HG03060 (cell line): ENCODE measurements around the gene RNU1-1.
"Not testable (repeated sequence)": the region's sequence is repeated elsewhere in the genome, so short reads cannot be mapped to it uniquely, and the experiment has no call there.

Source experiments
- ATAC-seq: cut with Tn5 transposase; IDR thresholded peaks from one replicate; pipeline ENCODE4 v1.9.1; 2021; ENCODE audit warnings: low read depth, moderate number of reproducible peaks; ENCODE audit not compliant: unreplicated experiment

The RNU1-1 gene

DNA sequence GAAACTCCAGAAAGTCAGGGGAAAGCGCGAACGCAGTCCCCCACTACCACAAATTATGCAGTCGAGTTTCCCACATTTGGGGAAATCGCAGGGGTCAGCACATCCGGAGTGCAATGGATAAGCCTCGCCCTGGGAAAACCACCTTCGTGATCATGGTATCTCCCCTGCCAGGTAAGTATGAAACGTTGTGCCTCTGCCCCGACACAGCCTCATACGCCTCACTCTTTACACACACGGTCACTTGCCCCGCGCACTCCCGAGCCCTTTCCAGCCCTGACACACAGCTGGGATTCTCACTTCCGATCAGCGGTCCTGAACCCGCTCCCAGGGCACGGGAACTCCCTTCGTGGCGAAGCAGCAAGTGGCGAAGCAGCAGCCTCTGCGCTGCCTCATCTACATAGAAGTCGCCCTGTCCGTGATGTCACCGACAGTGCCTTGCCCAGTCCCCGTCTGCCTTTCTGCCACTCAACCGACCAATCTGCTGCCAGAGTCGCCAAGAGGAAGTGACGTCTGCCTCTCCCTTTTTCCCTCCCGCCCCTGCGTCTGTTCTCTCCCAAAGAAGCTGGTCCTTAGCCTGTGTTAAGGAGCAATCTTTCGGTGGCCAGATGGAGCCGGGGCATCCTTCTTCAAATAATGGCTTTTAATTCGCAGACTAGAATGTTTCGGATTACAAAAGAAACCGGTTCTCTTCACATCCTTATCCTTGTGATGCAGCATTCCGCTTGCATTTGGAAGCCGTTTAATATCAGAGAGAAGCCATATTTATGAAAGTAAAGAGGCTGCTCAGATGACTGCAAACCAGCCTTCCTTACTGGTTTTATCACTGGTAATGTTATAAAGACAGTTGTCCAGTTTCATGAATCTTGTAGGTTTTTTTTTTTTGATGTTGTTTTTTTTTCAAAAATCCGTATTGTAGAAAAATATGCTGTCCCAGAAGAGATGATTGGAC is at the start of gene RNU1-1:
RNU1-1 (minus strand) TSS at position 179 of the 949 bp plus-strand sequence.
- not testable (repeated sequence) for ATAC-seq

DNA sequence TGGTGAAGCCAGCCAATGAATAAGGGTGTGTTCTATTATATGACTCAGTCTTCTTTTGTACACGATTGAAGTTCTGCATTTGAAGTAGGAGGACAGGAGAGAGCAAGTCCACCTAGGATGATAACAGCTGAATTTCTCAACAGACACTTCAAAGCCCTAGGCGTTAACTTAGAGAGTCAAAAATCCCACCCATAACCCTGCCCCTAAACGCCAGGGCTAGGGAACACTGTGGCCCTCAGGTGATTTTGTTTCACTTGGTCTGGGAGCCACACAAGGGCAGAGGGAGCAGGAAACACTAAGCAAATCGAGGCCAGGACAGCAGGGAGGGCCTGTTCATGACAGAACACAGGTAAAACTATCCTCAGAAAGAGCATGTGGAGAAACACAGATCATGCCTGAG is 47.0 kb upstream of the RNU1-1 start:
- not testable (repeated sequence) for ATAC-seq

DNA sequence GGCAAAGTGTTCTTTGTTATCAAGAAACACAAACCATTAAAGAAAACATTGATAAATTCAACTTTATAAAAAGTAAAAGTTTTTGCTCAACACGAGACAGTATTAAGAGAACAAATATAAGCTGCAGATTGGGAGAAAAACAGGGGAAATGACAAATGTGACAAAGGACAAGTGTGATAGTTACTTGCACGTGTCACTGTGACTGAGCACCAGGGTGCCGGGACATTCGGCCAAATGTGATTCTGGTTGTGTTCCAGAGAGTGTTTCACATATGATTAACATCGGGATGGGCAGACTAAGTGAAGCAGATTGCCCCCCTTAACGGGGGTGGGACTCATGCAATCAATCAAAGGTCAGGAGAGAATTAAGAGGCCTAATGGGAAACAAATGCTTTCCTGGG is 46.4 kb upstream of the RNU1-1 start:
- ATAC-seq = not testable (repeated sequence)

DNA sequence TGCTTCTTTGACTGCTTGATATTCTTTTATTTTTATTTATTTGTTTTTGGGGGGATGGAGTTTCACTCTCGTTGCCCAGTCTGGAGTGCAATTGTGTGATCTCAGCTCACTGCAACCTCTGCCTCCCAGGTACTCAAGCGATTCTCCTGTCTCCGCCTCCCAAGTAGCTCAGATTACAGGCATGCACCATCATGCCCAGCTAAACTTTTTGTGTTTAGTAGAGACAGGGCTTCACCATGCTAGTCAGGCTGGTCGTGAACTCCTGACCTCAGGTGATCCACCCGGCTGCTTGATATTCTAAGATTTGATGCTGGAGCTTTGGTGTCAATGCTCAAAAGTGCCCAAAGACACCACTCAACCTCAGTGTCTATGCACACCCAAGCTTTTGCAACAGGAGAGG is 45.6 kb upstream of the RNU1-1 start:
- not testable (repeated sequence) for ATAC-seq

DNA sequence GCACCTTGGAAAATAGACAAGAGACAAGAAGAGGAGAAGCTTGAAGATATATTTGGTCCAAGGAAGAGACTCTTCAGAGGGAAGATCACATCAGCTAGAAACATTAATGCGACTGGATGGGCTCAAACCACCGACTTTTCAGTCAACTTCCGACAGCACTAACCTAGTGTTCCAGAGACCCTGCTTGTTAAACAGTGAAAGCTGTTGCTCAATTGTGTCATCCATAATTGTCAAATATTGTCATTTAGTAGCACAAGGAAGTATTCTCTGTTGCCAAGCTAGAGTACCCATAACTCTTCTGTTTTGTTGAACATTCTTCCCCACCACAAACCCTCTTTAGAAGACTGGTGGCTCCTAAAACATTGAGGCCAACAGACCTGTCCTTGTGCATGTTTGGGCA is 42.9 kb upstream of the RNU1-1 start:
- not testable (repeated sequence) for ATAC-seq

DNA sequence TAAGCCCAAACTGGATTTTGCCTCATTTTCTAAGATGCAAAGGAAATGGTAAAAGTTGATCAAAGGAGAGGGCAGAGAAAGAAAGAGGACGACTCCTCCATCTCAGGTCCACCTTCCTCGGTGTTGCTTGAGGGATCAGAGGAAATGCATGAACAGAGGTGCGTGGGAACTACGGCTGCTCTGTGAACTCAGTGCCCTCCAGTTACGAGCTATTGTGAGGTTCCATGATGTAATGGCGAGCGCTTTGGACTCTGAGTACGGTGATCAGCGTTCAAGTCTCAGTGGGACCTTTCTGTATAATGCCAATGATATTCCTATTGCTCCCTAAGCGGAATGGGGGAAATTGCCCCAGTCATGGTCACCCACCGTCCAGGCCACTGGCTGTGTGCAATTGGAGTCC is 39.2 kb upstream of the RNU1-1 start:
- ATAC-seq = not testable (repeated sequence)

DNA sequence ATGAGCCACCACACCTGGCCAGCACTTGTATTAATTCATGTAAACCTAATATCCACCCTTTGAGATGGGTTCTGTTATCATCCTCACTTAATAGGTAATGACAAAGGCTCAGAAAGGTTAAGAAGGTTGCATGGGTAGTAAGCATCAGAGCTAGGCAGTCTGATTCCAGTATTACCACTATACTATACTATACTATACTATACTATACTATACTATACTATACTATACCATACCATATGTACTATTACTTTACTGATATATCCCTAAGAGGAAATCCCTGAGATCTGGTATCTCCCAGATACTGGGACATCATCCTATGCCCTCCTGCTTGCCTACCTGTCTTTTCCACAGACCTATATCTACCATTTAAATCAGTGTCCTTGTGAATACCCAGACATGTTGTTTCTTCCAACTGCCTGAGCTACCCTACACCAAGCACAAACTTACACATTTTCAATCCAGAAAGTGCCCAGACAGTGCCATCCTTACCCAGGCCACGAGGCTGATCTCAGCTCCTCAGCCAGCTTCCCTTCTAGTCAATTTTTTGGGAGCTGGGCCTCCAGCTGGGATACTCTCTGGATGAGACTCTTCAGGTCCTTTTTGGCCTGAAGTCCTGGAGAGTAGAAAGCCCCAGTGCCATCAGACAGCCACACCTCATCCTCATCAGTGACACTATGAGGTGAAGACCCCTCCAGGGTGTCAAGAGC is 36.3 kb upstream of the RNU1-1 start:
- ATAC-seq = not testable (repeated sequence)

DNA sequence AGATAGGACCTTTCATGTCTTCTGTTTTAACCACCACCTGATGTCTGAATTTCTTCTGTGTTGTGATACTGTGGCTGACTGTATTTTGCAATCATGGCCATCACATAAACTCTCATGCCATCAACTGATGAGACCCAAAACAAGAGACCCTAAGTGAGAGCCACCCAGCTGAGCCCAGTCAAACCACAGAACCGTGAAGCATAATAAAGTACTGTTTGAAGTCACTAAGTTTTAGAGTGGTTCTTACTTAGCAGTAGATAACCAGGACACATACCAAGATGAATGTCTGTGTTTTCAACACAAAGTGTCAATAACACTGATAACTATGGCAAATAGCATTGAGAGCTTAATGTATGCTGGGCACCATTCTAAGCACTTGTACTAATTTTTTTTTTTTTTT is 35.5 kb upstream of the RNU1-1 start:
- ATAC-seq = not testable (repeated sequence)

DNA sequence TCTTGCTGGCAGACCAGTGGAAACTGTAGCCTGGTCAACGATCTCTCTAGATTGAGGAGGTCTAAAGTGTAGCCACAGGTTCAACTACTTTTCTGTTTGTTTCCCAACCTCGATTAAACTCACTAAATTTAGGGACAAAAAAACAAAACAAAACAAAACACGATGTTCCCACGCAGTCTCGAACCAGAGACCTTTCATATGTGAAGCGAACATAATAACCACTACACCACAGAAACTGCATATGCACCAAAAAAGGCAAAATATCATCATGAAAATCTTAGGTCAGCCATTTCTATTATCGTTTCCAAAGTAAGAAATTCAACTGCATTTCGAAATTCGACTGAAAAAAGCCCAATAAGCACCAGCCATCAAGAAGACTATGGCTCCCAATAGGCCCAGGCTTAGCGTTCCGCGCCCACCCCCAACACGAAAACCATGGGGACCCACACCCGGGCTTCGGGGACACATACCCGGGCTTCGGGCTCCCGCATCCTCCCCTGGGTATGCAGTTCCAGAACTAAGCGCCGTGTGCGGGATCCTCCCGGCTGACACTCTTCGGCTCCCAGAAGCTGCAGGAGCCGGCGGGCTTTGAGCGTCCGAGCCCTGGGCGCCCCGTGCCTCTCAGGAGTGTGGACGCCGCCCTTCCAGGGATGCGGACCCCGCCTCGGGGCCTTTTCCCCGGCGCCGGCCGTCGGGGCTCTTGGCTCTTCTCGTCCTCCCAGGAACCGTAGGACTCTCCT is 33.6 kb upstream of the RNU1-1 start:
- not testable (repeated sequence) for ATAC-seq

DNA sequence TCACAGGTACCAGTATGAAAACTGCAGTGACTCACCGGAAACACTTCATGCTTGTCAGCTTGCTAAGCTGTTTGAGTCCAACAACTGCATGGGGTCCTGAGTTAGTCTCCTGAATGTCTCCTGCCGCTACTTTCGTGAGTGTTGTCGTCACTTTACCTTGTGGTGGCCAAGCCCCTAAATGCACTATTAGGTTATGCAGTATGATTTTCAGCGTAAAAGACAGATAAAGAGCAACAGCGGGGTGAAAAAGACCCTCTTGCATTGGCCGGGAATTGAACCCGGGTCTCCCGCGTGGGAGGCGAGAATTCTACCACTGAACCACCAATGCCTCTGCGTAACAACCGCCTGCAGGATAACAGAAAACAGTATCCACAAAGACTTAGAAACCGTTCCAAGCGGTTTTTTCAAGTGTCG is 31.6 kb upstream of the RNU1-1 start:
- ATAC-seq = not testable (repeated sequence)

DNA sequence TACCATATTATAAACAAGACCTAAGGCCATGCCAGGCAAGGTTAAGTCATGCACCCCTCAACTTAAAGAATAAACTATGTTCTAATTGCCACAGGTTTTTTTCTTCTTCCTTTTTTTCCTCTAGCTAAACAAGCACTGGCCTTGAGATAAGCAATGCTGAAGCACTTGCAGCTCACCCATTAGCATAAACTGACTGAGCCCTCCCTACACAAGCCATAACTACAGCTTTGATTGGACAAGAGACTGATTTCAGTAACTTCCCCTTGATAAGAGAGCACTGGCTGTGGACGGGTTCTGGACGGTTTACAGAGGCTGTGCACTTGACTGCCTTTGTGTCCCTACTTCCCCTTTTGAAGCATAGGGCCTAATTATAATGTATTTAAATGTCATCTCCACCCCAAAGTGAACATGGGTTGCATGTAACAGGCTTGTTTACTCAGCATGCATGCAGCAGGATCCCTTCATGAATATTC is 26.4 kb upstream of the RNU1-1 start:
- not testable (repeated sequence) for ATAC-seq

DNA sequence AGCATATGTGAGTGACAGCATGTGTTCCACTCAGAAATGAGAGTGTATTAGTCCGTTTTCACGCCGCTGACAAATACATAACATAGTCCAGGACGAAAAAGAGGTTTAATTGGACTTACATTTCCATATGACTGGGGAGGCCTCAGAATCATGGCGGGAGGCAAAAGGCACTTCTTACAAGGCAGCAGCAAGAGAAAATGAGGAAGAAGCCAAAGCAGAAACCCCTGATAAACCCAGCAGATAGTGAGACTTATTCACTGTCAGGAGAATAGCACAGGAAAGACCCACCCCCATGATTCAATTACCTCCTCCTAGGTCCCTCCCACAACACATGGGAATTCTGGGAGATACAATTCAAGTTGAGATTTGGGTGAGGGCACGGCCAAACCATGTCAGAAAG is 23.4 kb upstream of the RNU1-1 start:
- not testable (repeated sequence) for ATAC-seq

DNA sequence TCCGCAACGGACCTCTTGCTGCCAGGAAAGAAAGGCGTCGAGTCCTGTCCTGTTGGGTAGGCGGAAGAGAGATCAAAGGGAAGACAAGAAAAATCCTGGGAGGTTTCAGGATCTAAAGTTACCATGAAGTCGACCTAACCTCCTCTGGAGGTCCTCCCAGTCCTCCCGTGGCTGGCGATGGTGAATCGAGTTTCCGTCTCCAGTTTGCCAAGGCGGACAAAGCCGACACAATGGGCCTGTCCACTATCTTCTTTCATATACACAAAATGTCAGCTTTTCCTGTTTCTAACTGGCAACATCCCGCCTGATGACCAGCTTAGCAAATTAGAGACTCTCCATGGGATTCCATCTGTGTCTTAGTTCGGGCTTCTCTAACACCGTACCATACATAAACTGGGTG is 22.7 kb upstream of the RNU1-1 start:
- not testable (repeated sequence) for ATAC-seq

DNA sequence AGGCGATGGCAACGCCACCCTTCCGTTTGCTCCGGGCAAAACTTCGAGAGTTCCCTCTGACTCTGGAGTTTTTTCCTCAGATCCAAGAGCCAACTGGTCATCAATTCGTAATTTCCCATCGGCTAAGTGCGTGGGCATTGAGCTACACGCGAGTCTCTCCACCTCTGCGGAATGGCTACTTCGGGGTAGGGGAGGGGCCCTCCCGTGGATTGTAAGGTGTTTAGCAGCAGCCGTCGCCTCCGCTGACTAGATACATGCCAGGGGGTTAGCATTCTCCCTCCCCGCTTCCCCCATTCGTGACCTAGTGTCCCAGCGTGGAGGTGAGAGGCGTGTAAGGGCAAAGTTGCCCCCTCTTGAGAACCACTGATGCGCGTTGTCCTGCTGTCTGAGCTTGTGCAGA is 21.8 kb upstream of the RNU1-1 start:
- not testable (repeated sequence) for ATAC-seq

DNA sequence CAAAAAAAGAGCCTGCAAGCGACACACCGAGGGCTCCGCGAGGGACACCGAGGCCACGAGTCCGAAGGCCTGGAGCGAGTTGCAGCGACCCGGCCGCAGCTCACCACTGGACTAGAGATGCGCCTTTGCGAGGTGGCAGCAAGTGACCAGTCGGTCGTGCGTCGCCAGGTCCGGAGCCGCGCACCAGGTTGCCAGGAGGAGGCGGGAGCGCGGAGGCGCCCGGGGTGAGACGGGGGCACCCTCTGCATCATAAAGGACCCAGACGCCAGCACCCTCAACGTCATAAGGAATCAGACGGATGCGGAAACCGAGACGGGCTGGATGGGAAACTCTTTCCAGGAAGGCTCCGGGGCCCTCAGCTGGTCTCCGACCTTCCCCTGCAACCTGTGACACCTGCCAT is 21.4 kb upstream of the RNU1-1 start:
- not testable (repeated sequence) for ATAC-seq

DNA sequence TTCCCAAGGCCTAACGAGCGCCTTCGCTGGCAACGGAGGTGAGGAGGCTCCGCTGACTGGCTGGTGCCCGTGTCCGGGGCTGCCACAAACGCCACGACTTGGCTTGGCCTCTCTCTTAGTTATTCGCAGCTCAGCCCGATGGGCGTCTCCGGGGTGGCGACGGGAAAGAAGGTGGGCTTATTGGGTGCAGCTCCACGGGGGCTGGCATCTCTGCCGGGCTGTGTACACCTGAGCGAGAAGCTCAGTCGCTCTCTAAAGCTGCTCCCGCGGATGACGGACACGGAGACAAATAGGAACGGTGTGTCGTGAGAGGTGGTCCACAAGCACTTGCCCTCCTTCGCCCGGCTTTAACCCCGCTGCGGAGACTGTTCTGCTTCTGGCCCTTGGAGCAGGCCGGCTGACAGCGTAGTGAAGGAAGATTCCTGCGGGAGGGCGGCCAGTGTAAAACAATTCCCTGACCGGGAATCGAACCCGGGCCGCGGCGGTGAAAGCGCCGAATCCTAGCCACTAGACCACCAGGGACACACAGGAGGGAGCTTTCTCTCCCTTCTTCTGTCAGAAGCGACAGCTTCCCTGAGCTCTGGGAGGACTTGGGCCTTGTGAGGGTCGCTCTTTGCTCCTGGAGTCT is 20.9 kb upstream of the RNU1-1 start:
- ATAC-seq = not testable (repeated sequence)

DNA sequence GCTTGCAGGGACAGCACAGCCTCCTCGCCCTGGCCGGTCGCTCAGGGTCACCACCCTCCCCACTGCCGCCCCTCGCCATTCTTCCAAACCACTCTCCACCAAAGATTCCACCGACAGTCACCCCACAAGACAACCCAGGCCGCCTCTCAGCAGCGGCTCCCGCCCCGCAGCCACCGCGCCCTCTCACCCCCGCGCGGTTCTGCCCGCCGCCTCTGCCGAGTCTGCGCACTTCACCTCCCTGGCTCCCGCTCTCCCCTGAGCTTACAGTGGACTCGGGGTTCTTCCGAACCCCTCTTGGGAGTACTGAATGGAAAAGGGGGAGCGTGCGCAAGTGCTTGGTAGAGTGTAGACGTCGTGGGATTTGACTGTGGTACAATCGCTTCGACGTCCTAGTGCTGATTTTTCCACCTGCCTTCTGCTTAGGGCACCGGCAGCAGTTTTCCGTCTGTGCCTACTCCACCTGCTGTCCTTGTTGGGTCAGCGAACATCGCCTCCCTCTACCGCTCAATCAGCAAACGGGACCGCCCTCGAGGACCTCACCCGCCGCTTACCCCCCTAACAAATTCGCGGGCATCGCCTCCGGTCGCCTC is 20.2 kb upstream of the RNU1-1 start:
- not testable (repeated sequence) for ATAC-seq

DNA sequence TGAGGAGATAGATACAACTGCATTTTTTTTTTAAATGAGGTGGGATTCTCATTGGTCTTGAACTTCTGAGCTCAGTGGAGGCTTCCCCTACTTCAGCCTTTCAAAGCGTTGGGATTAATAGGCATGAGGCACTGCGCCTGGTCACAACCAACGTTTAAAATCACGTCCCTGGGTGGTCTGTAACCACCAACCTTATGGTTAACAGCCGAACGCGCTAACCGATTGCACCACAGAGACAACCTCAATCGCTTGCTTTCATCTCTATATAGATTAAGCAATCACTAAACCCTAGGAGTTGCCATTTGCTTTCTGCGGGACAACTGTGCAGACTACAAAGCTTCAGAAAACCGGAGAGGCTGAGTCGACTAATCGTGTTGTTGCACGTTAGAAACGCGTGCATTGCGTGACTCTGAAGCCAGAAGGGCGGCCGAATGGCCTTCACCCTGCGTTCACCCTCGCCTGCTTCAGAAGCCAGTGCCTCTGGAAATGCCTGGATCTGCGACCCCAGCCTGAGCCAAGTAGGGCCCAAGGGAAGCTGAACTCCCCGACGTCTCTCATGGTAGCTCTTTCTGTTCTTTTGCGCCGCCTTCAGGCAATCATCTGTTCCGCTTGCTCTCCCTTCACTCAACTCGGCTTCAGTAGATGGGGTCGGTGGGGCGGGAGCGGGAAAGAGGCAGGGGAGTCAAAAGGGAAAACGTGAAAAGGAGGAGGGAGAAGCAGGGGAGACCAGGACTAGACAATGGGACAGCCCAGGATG is 18.3 kb upstream of the RNU1-1 start:
- not testable (repeated sequence) for ATAC-seq

DNA sequence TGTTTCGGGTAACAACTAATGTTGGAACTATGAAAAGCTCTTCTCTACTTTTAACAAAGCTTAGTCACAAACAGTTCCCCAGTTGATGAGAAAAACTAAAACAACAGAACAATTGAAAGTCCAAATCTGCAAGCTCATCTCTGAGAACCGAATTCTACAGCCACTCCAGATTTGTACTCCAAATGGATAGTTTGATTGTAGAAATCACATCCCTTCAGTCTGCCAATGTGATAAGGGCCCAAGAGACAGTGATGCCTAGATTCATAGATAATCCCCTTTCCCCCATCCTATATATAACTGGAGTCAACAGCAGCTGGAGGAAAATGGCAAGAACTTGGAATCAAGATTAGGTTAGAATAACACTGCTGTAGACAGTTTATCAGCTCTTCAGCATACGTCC is 14.3 kb upstream of the RNU1-1 start:
- not testable (repeated sequence) for ATAC-seq
